HG03460 (cell line): ENCODE measurements around the gene DRG1.
"Not testable (repeated sequence)": the region's sequence is repeated elsewhere in the genome, so short reads cannot be mapped to it uniquely, and the experiment has no call there.

Experiments used
- ATAC-seq: cut with Tn5 transposase; IDR thresholded peaks from one replicate; pipeline ENCODE4 v1.9.1; 2021; ENCODE audit not compliant: unreplicated experiment

DRG1 gene

GRCh38 chr22:31441652-31442051, 42.2 kb downstream of the DRG1 start:
- no peak for ATAC-seq

- no peak for ATAC-seq
Observed at GRCh38 chr22:31442768-31443489, 43.5 kb downstream of the DRG1 start.

- no peak for ATAC-seq
Observed at GRCh38 chr22:31443516-31443915, 44.1 kb downstream of the DRG1 start.

GRCh38 chr22:31445642-31446041, 46.2 kb downstream of the DRG1 start:
- ATAC-seq, result no peak

GRCh38 chr22:31446208-31446607, 46.8 kb downstream of the DRG1 start:
- ATAC-seq, result no peak

GRCh38 chr22:31446767-31447166, 47.4 kb downstream of the DRG1 start:
- no peak for ATAC-seq

GRCh38 chr22:31447337-31447736, 47.9 kb downstream of the DRG1 start:
- ATAC-seq, result no peak

GRCh38 chr22:31448382-31448781, 49.0 kb downstream of the DRG1 start:
- ATAC-seq, result no peak

- no peak for ATAC-seq
Observed at GRCh38 chr22:31449506-31449905, 50.1 kb downstream of the DRG1 start.

- no peak for ATAC-seq
Observed at GRCh38 chr22:31451709-31452571, 52.5 kb downstream of the DRG1 start.

- no peak for ATAC-seq
Observed at GRCh38 chr22:31461699-31462098, 62.3 kb downstream of the DRG1 start.

GRCh38 chr22:31465307-31465706, 65.9 kb downstream of the DRG1 start:
- ATAC-seq, result no peak

- no peak for ATAC-seq
Observed at GRCh38 chr22:31474743-31475142, 75.3 kb downstream of the DRG1 start.

GRCh38 chr22:31475800-31476199, 76.4 kb downstream of the DRG1 start:
- ATAC-seq, result no peak

- no peak for ATAC-seq
Observed at GRCh38 chr22:31477329-31477728, 77.9 kb downstream of the DRG1 start.

- no peak for ATAC-seq
Observed at GRCh38 chr22:31481129-31481528, 81.7 kb downstream of the DRG1 start.

- ATAC-seq, result not testable (repeated sequence)
Observed at GRCh38 chr22:31482470-31482869, 83.1 kb downstream of the DRG1 start.
